D721Med (cell line): Measurements from ENCODE around the gene TM6SF1.

ENCODE experiments used
- DNase-seq: peaks from one replicate; pipeline ENCODE4 v3.0.0; 2011; ENCODE audit warnings: low spot score; ENCODE audit not compliant: insufficient read length
- FAIRE-seq: peaks from 2 replicates; lab custom pipeline; 2011; peaks lifted over from hg19 to GRCh38; lab: Jason Lieb, UNC
- CTCF ChIP-seq: IDR thresholded peaks from 2 replicates; pipeline ENCODE4 v1.5.1; 2012; ENCODE audit warnings: mild to moderate bottlenecking, control low read depth; ENCODE audit not compliant: insufficient read depth; ENCODE audit errors: missing control alignments

TM6SF1 gene

GRCh38 chr15:83112956-83113299 lies 5.5 kb downstream of the TM6SF1 start:
- FAIRE-seq (no peak), DNase-seq (no peak)
- no peak for TF ChIP-seq CTCF

- TF ChIP-seq CTCF = no peak
- FAIRE-seq = no peak
Observed at GRCh38 chr15:83113881-83114674, 6.6 kb downstream of the TM6SF1 start.

GRCh38 chr15:83114856-83115255 lies 7.4 kb downstream of the TM6SF1 start:
- FAIRE-seq (no peak), DNase-seq (no peak)
- no peak for TF ChIP-seq CTCF

More at GRCh38 chr15:83113881-83114674, 6.6 kb downstream of the TM6SF1 start:
- DNase-seq = no peak

- no peak for FAIRE-seq
- DNase-seq = no peak
- TF ChIP-seq CTCF = no peak
Observed at GRCh38 chr15:83115410-83115809, 8.0 kb downstream of the TM6SF1 start.

GRCh38 chr15:83115831-83116565 lies 8.6 kb downstream of the TM6SF1 start:
- DNase-seq = no peak
- FAIRE-seq = no peak
- TF ChIP-seq CTCF = no peak

GRCh38 chr15:83118291-83118827 lies 10.9 kb downstream of the TM6SF1 start:
- TF ChIP-seq CTCF = no peak
- FAIRE-seq (no peak), DNase-seq (no peak)
